Keratinocyte (primary cell): Measurements from ENCODE around the gene DIS3L2.

Source experiments
- EZH2 ChIP-seq: IDR thresholded peaks from one replicate; pipeline ENCODE4 v1.6.1; 2012; ENCODE audit warnings: inconsistent platforms, mild to moderate bottlenecking, low read length, moderate library complexity
- TF ChIP-seq, protein P1 (sequence below), 3 experiments: IDR thresholded peaks in 1 of 3; conservative IDR thresholded peaks in 1 of 3; optimal IDR thresholded peaks in 1 of 3; 2 replicates in 2 of 3; 3 replicates in 1 of 3; pipeline versions ENCODE3 to v1.5.1; 2011; ENCODE audit warnings: low read length in 3 of 3, mild to moderate bottlenecking in 3 of 3, moderate library complexity in 2 of 3, control low read depth in 1 of 3, inconsistent platforms in 1 of 3; ENCODE audit not compliant: insufficient read depth in 2 of 3; ENCODE audit errors: extremely low read depth in 1 of 3

DNA sequence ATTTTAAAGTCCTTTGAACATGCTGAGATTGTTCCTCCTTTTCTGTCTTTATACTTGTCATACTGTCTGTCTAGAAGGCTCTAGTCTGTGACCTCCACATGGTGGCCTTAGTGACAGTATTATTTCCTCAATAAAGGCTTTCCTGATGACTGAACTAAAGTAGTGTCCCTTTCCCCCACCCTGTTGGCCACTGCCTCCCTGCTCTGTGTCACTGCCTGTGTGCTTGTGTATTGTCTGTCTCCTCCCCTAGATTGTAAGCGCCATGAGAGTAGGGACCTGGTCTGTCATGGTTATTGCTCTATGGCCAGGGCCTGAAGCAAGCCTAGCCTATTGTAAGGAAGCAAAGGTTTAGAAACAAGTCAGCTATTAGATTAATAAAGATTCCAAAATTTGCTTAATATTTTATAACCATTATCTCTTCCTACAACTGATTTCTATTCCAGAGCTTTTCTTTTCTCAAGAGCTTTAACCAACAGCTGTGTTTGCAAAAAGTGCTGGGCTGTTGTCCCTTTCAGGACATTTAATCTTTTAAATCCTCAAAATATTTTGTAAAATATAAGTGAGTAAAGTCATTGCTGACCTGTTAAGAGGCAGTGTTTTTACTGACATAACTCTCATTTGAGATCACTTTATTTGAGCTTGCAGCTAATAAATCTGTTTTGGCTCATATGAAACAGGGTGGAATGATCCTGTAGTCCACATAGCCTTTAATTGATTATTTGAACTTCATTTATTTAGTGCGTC is 35.5 kb downstream of the DIS3L2 start:
- no peak for TF ChIP-seq EZH2
- TF ChIP-seq, protein P1, sequence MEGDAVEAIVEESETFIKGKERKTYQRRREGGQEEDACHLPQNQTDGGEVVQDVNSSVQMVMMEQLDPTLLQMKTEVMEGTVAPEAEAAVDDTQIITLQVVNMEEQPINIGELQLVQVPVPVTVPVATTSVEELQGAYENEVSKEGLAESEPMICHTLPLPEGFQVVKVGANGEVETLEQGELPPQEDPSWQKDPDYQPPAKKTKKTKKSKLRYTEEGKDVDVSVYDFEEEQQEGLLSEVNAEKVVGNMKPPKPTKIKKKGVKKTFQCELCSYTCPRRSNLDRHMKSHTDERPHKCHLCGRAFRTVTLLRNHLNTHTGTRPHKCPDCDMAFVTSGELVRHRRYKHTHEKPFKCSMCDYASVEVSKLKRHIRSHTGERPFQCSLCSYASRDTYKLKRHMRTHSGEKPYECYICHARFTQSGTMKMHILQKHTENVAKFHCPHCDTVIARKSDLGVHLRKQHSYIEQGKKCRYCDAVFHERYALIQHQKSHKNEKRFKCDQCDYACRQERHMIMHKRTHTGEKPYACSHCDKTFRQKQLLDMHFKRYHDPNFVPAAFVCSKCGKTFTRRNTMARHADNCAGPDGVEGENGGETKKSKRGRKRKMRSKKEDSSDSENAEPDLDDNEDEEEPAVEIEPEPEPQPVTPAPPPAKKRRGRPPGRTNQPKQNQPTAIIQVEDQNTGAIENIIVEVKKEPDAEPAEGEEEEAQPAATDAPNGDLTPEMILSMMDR (optimal IDR thresholded peaks at IDR 0.05 in 1 of 3, IDR thresholded peaks at IDR 0.05 in 1 of 3, conservative IDR thresholded peaks at IDR 0.05 in 1 of 3; ENCODE audit: extremely low read depth in 1 of 3, insufficient read depth in 2 of 3, low read length in 3 of 3): no peak
